ENCODE data around the gene RNF17.

GRCh38 chr13:24888291-24888931, 124.4 kb downstream of the RNF17 start:
- TF ChIP-seq CTCF (IDR thresholded peaks at IDR 0.05; ENCODE audit: extremely low read depth in 1 of 2, insufficient read depth in 1 of 2, low read depth in 1 of 2, low read length in 2 of 2) (no peak), POLR2AphosphoS5 (IDR thresholded peaks at IDR 0.05; ENCODE audit: insufficient read depth, low read depth, low read length) (no peak), MAX (IDR thresholded peaks at IDR 0.05; ENCODE audit: insufficient read depth, insufficient read length) (no peak), JUN (IDR thresholded peaks at IDR 0.05; ENCODE audit: borderline replicate concordance, insufficient read depth, insufficient read length, low read depth) (no peak), EZH2 (IDR thresholded peaks at IDR 0.05; ENCODE audit: borderline replicate concordance, low read depth, low read length, severe bottlenecking) (no peak), FOS (IDR thresholded peaks at IDR 0.05; ENCODE audit: borderline replicate concordance, insufficient read depth, low read length) (no peak), POLR2A (IDR thresholded peaks at IDR 0.05; ENCODE audit: low read depth, low read length) (no peak), GATA2 (IDR thresholded peaks at IDR 0.05; ENCODE audit: insufficient read depth, insufficient read length, low read depth, low read length) (no peak)

Data from endothelial cell of umbilical vein (primary cell).